Fibroblast of skin of right biceps (primary cell): ENCODE data around the gene CCL21.
"Not testable (repeated sequence)": the region's sequence is repeated elsewhere in the genome, so short reads cannot be mapped to it uniquely, and the experiment has no call there.

ENCODE experiments used
- DNase-seq: peaks from one replicate; pipeline ENCODE4 v3.0.0-alpha.2; 2013

The CCL21 gene

DNA sequence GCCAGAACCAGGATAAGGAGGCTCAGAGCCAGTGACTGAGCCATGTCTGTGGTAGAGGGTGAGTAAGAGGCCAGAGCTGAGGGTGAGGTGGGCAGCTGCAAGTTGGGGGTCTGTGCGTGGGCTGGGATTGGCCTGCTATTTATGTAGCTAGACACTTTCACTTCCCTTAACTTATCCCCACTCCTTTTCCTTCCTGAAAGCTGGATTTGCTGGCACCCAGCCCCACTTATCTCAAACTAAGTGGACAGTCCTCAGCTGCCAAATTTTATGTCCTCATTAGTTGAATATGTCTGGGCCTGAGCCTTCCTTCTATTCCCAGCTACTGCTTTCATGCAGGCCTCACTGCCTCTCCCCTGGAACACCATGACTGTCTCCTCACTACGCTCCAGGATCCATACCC, at the start of gene CCL21:
Gene CCL21, minus strand, starts transcription at position 114 of the 400 bp plus-strand sequence. Its CDS starts 70 bp downstream, at position 44.
- no peak for DNase-seq

DNA sequence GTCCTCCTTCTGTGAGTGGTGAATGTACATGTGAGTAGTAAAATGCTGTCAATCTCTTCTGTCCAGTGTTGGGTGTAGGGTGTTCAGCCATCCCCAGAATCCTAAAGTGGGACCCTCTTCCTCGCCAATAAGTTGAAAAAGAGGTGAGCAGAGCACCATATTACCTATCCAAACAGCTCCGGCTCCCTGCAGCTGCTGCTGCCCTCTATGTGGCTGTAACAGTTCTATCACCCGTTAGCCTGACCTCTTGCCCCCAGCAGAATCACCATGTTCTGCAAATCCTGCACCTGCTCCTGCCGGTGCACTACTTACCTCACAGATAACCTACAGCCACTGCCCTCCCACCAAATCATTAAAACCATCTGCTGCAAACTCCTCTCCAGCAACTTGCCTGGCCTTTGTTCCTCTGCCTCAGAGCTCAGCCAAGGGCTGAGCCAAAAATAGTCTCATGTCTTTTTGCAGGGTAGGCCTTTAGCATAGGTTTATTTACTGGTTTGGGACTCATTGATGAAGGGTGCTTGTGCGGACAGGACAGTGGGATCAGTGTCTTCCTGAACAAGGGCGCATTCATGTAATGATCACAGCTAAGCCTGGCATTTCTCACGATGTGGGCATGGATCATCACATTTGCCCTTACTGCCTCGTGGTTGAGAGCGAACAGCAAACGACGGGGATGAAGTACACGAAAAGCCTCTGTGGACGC, 49.6 kb upstream of the CCL21 start:
- no peak for DNase-seq

DNA sequence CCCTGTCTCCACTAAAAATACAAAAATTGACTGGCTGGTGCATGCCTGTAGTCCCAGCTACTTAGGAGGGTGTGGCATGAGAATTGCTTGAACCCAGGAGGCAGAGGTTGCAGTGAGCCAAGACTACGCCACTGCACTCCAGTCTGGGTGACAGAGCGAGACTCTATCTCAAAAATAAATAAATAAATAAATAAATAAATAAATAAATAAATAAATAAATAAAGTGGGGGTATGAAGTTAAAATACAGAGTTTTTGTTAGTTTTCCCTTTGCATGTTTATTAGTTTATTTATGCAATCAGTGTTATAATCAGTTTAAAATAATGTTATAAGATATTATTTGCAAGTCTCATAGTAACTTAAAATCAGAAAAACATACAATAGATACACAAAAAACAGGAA, 40.4 kb upstream of the CCL21 start:
- DNase-seq: not testable (repeated sequence)

GRCh38 chr9:34746526-34746925, 36.6 kb upstream of the CCL21 start:
- no peak for DNase-seq

- DNase-seq: peak; percentile 8
These were observed 34.6 kb upstream of the CCL21 start for GRCh38 chr9:34744295-34745221.

- no peak for DNase-seq
These were observed 32.8 kb upstream of the CCL21 start for GRCh38 chr9:34742710-34743109.

DNA sequence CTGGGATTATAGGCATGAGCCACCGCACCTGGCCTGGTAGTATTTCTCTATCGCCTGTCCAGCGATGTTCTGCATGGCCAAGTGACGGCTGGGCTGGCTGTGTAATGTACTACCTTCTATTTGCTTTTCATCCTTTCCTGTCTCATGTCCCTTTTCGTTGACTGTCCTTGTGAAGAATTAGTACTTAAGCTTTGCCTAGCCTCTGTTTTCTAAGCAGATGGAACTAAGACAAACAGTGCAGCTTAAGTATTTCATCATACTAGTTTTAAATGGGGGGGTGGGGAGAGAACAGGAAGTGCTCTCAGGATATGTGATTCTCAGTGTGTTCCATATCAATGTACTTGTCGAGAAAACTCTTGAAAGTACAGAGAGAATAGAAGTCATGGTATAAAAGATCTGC, 31.7 kb upstream of the CCL21 start:
- DNase-seq: no peak

- DNase-seq: not testable (repeated sequence)
These were observed 30.2 kb upstream of the CCL21 start for GRCh38 chr9:34740176-34740575.

DNA sequence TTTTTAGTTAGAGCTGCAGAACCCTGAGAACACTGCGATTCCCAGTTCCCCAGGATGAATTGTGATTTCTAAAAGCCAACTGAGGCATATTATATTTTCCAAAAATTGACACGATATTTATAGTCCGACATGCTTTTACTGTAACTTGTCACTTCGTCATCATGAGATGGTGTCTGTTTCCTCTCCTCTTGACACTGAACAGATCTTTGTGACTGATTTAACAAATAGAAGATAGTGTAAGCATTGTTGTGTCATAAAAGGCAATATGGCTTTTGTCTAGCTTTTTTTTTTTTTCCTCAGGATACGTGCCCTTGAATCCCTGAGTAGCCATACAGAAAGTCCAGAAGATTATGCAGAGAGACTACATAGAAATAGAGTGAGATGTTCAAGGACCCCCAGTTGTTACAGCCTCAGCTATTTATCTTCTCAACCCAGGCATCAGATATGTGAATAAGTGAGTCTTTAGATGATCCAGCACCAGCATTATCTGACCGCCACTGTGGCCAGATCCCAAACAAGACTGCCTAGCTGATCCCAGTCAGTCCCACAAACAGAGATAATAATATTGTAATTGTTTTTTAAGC, 27.8 kb upstream of the CCL21 start:
- DNase-seq: no peak

DNA sequence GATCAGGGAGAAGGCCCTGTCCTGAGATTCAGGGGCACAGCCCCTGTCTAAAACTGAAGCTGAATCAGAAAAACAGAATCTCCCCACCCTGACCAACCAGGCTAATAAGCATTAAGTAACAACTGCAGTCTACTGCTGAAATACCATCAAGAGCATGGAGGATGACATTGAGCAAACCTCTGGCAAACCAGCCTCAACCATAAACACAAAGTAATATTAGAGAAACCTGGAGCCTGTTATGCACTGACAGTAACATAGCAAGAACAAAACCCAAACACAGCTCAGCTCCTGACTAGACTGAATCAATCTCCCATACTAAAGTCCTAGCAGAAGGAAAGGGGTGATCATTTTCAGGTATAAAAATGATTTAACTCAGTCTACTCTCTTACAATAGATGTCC, 24.8 kb upstream of the CCL21 start:
- no peak for DNase-seq

DNA sequence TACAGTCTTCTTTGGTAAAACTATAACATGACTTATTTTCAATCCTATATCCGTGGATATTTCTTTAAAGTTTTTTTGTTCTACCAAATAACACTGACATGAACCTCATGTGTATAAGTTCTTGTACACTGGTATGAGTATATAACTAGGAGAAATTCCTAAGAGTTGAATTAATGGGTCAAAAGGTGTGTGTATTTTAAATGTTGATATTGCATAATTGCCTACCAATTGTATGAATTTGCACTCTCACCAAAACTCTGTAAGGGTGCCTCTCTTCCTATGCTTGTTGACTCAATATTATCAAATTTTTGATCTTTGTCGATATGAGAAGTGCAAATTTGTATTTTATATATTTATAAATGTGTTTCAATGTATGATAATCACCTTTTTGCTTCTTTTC, 22.9 kb upstream of the CCL21 start:
- DNase-seq: no peak

DNA sequence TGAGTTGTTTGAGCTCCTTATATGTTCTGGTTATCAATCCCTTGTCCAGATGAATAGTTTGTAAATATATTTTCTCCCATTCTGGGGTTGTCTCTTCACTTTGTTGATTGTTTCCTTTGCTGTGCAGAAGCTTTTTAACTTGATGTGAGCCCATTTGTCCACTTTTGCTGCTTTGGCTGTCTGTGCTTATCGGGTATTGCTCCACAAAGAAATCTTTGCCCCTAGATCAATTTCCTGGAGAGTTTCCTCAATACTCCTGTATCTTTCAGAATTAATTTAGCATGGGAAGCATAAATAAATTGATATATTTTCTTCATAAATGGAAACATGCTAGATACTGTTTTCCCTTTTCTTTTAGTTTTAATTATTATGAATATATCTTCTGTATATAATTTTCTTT, 22.5 kb upstream of the CCL21 start:
- DNase-seq: no peak

- DNase-seq: no peak
These were observed 13.2 kb upstream of the CCL21 start for GRCh38 chr9:34723141-34723540.

DNA sequence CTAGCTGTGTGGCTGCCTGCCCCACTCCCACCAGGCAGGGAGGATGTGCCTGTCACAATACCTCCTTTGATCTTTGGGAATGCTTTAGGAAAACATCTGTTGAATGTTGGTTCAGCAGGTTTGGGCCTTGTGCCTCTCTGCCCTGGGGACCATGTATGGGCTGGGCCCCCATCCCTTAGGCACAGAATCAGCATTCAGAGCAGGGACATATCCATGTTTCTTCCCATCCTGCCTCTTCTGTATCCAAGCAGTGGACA, 9.8 kb upstream of the CCL21 start:
- DNase-seq: not testable (repeated sequence)

GRCh38 chr9:34719021-34719768, 9.3 kb upstream of the CCL21 start:
- DNase-seq: no peak

GRCh38 chr9:34717996-34718614, 8.2 kb upstream of the CCL21 start:
- DNase-seq: no peak

DNA sequence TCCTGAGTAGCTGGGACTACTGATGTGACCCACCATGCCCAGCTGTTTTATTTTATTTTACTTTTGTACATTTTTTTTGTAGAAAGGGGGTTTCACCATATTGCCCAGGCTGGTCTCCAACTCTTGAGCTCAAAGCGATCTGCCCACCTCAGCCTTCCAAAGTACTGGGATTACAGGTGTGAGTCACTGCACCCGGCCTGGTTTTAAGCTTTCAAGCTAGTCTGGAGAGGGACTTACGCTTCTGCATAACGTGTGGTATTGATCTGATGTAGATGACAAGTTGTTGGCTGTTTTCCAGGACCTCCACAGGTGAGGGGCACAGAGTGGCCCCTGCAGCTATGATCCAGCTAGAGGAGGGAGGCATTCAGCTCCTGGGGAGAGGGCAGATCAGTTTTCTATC, 6.8 kb upstream of the CCL21 start:
- DNase-seq: no peak

GRCh38 chr9:34715639-34716215, 5.8 kb upstream of the CCL21 start:
- DNase-seq: no peak

DNA sequence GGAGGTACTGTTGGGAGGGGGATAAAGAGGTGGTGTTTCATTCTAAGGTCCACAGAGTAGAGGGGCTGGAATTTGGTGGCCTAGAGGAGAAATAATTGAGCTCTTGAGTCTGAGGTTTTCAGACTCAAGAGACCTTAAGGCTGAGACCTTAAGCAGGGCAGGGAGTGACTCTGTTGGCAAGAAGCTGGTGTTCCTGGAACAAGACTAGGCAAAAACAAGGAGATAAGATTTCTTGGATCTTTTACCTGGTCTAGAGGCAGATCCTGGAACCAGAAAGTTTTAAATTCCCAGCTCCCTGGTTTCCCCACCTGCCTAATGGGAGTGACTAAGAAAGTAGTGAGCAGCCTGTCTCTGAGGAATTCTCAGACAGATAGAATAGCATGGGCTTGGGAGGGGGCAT, 4.1 kb upstream of the CCL21 start:
- DNase-seq: no peak

DNA sequence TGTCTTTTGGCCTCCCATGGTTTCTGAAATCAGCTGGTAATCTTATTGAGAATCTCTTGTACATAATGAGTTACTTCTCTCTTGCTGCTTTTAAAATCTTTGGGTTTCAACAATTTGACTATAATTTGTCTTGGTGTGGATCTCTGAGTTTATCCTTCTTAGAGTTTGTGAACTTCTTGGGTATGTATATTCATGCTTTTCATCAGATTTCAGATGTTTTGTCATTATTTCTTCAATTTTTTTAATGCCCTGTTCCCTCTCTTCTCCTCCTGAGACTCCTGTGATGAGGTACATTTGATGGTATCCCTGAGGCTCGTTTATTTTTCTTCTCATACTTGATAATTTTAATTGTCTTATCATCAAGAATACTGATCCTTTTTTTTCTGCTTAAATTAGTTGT, 2.2 kb upstream of the CCL21 start:
- no peak for DNase-seq

- no peak for DNase-seq
These were observed 549 bp downstream of the CCL21 start for GRCh38 chr9:34709196-34709978.

DNA sequence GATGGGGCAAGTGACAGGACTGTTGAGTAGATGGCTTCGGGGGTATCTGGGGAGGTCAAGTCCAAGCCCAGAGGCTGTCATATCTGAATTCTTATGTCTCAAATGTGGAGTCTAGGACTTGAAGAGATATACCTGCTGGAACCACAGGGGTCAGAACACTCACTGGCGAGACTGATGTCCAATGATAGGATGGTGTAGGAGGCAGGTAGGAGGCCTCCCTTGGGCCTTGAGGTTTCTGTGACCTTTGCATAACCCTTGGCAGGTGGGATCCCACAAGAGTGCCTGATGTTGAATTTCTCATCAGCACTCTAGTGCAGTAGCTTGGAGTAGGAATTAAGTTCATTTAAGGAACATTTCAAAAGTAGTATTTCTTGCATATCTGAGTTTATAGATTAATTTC, 2.8 kb downstream of the CCL21 start:
- DNase-seq: no peak
